IPS DF 6.9 (cell line): ENCODE measurements around the gene GYPE.
"Not testable (repeated sequence)": the region's sequence is repeated elsewhere in the genome, so short reads cannot be mapped to it uniquely, and the experiment has no call there.

Experiments
- DNase-seq: peaks from one replicate; pipeline ENCODE4 v3.0.0-alpha.2; 2013; ENCODE audit warnings: low read depth, low spot score
- H3K27ac ChIP-seq: one replicate; pipeline ENCODE4 v1.5.1; 2013; ENCODE audit warnings: low read length, control low read depth
- H3K27me3 ChIP-seq: 2 replicates; pipeline ENCODE4 v1.6.1; 2013; ENCODE audit warnings: mild to moderate bottlenecking, low read length; ENCODE audit not compliant: control insufficient read depth, insufficient read depth
- H3K36me3 ChIP-seq: 2 replicates; pipeline ENCODE4 v1.6.1; 2013; ENCODE audit warnings: low read length; ENCODE audit not compliant: control insufficient read depth, insufficient read depth
- H3K4me1 ChIP-seq: 2 replicates; pipeline ENCODE4 v1.6.1; 2013; ENCODE audit warnings: low read length; ENCODE audit not compliant: control insufficient read depth, insufficient read depth
- H3K4me3 ChIP-seq: 2 replicates; pipeline ENCODE4 v1.5.1; 2013; ENCODE audit warnings: mild to moderate bottlenecking, low read length
- H3K9me3 ChIP-seq: 2 replicates; pipeline ENCODE4 v1.6.1; 2013; ENCODE audit warnings: low read length, inconsistent platforms; ENCODE audit not compliant: control insufficient read depth, insufficient read depth
- WGBS: extraction: QIAGEN DNeasy Blood & Tissue Kit; methylation state at CpG from one replicate; pipeline ENCODE4 v1.1.7; 2013; ENCODE audit warnings: mixed read lengths, missing lambda C conversion rate; ENCODE audit not compliant: insufficient read length, insufficient coverage; 5-methylcytosine and 5-hydroxymethylcytosine counted together

GYPE gene

GRCh38 chr4:143839413-143839812, 65.9 kb downstream of the GYPE start:
- not testable (repeated sequence) for H3K4me3 ChIP-seq, H3K27ac ChIP-seq, H3K36me3 ChIP-seq, H3K27me3 ChIP-seq, DNase-seq, H3K4me1 ChIP-seq, H3K9me3 ChIP-seq
- no CpG with 5 or more reads among the region's 7 CpGs for WGBS

GRCh38 chr4:143834196-143834595, 71.2 kb downstream of the GYPE start:
- not testable (repeated sequence) for H3K36me3 ChIP-seq, H3K27ac ChIP-seq, H3K9me3 ChIP-seq, H3K27me3 ChIP-seq, DNase-seq, H3K4me1 ChIP-seq, H3K4me3 ChIP-seq
- no CpG with 5 or more reads among the region's 4 CpGs for WGBS

DNA sequence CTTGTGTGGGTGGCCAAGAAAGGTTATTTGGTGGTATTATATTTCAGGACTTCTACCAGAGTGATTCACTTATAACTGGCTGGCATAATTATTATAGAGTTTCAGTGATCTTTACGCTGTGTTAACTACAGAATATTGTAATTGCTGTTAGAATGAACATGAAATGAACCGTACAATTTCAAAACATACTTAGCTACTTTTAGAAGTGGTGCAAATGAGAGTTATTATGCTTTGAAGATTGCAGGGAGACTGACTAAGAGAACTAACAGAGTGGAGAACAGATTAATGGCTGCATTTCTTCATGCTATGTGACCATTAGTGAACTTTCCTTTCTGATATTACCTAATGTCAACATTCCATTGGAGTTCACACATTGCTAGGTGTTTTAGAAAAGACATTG, 71.7 kb downstream of the GYPE start:
- not testable (repeated sequence) for H3K4me3 ChIP-seq, H3K4me1 ChIP-seq, H3K27me3 ChIP-seq, DNase-seq, H3K9me3 ChIP-seq, H3K27ac ChIP-seq, H3K36me3 ChIP-seq
- WGBS, result no CpG with 5 or more reads among the region's 2 CpGs

- H3K4me3 ChIP-seq, H3K36me3 ChIP-seq, DNase-seq, H3K27ac ChIP-seq, H3K9me3 ChIP-seq, H3K27me3 ChIP-seq, H3K4me1 ChIP-seq: not testable (repeated sequence)
Measured at GRCh38 chr4:143830576-143830975, 74.8 kb downstream of the GYPE start.

GRCh38 chr4:143829239-143829620, 76.1 kb downstream of the GYPE start:
- no CpG with 5 or more reads among the region's 4 CpGs for WGBS
- H3K27ac ChIP-seq, H3K9me3 ChIP-seq, H3K27me3 ChIP-seq, H3K36me3 ChIP-seq, DNase-seq, H3K4me3 ChIP-seq, H3K4me1 ChIP-seq: not testable (repeated sequence)
